KBM-7 (cell line): ENCODE data around the gene MYH7.
"Not testable (repeated sequence)": the region's sequence is repeated elsewhere in the genome, so short reads cannot be mapped to it uniquely, and the experiment has no call there.

ENCODE experiments used
- DNase-seq: peaks from one replicate; pipeline ENCODE4 v3.0.0-alpha.2; 2015
- in situ Hi-C: fragments of 300-500 bp; cut with MboI; formaldehyde crosslinking; loops from 2 replicates; pipeline ENCODE4 v1.14.3; 2020; ENCODE audit warnings: low sequenced_read_pairs, low pct_unique_long_range_greater_than_20kb, mixed read lengths

MYH7 gene

DNA sequence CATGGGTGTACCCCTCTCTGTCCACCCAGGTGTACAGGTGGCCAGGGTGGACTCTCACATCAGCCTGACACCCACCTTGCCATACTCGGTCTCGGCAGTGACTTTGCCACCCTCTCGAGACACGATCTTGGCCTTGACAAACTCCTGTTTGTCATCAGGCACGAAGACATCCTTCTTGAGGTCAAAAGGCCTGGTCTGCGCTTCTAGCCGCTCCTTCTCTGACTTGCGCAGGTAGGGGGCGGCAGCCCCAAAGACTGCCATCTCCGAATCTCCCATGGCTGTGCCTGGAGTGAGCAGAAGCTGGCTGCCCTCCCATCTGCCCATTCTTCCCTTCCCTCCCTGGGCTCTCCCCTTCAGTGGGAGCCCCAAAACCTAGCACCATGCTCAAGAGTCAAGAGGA lies 2.0 kb downstream of the MYH7 start:
- in situ Hi-C loops, result no loop called here
- DNase-seq, result no peak

DNA sequence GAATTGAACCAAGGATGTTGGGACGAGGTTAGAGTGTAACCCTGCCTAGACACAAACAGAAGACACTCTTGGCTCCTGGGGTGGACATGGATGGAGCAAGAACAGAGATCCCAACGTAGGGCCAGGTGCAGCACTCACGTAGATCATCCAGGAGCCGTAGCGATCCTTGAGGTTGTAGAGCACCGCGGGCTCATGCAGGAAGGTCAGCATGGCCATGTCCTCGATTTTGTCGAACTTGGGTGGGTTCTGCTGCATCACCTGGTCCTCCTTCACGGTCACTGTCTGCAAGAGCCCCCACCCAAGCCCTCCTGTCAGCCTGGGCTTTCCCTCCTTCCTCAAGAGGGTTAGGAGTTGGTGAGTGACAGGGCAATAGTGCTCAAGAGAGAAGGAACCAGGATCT lies 2.5 kb downstream of the MYH7 start:
- DNase-seq, result no peak
- in situ Hi-C loops, result no loop called here

DNA sequence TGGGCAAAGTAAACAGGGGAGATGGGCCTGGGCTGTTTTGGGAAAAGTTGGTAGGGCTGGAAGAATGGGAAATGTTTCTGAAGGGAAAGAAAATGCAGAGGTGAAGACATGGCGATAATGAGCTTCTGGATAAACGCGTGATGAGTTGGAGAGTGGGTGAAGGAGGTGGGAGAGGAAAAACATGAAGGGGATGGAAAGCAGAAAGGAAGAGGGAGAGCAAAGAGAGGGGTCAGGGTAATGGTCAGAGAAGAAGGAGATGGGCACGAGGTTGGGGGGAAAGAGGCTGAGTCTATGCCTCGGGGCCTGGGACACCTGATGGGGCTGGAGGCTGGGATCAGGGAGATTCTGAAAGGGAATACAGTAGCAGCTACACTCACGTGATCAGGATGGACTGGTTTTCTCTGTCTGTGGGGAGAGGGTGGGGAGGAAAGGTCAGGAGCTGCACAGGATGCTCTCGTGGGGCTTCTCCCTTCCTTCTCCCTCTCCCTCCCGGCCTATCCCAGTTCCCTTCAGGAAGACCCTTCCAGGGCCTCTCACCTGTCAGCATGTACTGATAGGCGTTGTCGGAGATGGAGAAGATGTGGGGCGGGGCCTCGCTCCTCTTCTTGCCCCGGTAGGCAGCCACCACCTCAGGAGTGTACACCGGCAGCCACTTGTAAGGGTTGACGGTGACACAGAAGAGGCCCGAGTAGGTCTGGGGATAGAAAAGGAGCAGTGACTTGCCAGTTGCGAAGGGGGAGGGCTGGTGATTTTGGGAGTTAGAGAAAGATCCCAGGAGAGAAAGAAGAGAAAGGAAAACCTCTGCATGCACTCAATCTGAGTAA lies 3.1 kb downstream of the MYH7 start:
- in situ Hi-C loops, result no loop called here
- no peak for DNase-seq

DNA sequence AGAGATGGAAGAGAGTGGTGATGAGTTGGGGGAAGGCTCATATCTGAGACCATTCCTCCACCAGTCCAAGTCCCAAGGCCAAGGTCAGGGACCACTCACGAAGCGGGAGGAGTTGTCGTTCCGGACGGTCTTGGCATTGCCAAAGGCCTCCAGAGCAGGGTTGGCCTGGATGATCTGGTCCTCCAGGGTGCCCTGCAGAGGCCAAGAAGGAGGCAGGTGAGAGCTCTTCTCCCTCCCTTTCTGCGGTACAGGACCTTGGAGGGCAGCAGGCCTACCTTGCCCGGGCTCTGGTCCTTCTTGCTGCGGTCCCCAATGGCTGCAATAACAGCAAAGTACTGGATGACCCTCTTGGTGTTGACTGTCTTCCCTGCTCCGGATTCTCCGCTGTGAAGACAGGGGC lies 4.0 kb downstream of the MYH7 start:
- in situ Hi-C loops, result no loop called here
- DNase-seq, result no peak

DNA sequence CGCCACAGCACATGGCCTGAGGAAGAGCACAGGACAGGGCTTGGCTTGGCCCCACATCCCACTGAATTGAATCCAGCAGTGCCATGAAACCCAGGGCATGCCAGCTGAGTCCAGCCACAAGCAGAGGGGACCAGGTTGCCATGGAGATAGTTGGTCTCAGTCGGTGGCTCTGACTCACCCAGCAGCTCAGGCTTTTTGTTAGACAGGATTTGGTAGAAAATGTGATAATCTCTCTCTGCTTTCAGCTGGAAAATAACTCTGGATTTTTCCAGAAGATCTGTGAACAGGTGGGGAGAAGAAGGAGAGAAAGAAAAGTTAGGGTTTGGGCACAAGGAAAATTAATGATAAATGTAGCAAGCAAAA lies 4.8 kb downstream of the MYH7 start:
- in situ Hi-C loops, result no loop called here
- DNase-seq, result no peak

DNA sequence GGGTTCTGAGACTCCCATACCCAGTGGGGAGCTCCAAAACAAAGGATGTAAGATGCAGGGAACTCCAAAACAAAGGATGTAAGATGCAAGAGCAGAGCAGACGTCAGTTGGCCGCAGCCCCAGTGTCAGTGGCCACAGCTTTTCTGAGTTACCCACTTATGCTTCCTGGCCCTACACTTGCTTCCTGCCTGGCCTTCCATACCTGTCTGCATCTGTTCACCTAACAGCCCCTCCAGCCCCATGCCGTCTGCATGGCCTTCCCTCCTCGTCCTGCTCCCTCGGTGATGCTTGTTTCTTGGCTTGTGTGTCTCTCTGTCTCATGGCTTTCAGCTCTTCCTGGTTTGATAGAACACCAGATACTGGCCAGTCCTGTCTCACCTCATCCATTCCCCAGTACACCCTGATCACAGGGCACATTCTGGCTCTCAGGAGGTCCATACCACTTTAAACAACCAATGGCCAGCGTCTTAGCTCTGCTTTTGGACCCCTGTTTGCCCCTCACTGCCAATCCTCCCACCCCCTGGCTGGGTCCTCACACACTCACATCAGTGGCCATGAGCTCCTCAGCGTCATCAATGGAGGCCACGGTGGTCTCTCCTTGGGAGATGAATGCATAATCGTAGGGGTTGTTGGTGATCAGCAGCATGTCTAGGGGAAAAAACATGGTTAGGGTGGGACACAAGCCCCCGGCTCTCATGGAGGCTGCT lies 5.3 kb downstream of the MYH7 start:
- DNase-seq, result no peak
- in situ Hi-C loops, result no loop called here

DNA sequence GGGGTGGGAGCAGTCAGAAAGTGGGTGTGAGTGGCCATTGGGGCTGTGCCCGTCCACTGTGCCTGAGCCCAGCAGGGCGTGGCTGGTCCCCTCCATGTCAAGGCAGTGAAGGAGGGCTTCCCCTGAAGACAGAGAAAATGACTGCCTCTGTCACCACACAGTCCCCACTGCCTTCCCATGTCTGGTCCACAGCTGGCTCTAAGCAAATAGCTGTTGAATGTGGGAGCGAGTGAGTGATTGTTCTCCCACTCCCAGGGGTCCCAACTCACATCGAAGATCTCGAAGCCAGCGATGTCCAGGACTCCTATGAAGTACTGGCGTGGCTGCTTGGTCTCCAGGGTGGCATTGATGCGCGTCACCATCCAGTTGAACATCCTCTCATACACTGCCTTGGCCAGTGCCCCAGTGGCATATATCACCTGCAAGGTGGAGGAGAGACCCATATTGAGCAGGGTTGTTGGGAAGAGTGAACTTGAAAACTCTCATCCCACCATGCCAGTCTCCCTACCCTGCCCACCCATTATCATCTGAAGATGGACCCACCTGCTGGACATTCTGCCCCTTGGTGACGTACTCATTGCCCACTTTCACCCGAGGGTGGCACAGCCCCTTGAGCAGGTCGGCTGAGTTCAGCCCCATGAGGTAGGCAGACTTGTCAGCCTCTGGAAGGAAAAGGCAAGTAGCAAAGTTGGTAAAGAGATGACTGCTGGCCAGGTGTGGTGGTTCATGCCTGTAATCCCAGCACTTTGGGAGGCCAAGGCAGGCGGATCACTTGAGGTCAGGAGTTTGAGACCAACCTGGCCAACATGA lies 6.6 kb downstream of the MYH7 start:
- in situ Hi-C loops, result no loop called here
- DNase-seq, result no peak

DNA sequence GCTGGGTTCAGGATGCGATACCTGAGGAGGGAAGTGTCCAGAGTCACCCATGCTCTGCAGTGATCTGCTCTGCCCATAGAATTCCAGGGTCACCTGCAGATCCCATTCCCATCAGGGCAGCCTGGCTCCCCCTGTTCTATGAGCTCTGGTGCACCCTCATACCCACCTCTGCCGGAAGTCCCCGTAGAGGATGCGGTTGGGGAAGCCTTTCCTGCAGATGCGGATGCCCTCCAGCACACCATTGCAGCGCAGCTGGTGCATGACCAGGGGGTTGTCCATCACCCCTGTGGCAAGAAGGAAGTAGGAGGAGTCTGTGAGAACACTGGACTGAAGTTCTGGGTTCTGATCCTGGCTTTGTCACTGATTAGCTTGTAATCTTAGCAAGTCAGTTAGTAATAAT lies 9.7 kb downstream of the MYH7 start:
- in situ Hi-C loops, result not testable (repeated sequence)

DNA sequence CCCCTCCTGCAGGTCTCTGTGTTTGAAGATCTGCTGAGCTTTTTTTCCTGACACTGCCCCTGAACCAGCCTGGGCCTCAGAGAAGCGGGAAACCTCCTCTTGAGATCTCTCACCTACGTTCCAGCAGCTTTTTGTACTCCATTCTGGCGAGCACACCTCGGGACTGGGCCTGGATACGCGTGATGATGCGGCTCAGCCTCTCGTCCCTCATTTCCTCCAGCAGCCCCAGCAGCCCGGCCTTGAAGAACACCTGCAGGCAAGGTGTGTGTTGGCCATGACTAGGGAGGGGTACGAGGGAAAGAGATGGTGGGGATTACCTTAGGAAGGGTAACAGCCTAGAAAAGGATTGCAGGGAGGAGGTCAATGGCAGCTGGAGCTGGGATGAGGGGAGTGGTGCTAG lies 10.3 kb downstream of the MYH7 start:
- in situ Hi-C loops, result no loop called here
- no peak for DNase-seq

More for the DNA sequence above, 9.7 kb downstream of the MYH7 start:
- not testable (repeated sequence) for DNase-seq

DNA sequence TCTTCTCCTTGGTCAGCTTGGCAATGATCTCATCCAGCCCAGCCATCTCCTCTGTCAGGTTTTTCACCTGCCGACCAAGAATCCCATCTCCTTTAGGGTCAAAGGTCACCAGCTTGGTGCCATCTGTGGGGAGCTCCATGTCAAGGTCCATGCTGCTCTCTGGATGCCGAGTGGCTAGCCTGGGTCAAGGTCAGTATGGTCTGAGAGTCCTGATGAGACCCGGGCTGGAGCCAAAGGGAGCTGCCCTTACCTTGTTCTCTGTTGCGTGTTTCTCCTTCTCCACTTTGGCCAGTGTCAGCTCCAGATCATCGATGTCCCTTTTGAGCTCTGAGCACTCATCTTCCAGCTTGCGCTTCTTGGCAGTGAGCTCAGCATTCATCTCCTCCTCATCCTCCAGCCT lies 11.8 kb downstream of the MYH7 start:
- no peak for DNase-seq
- in situ Hi-C loops, result no loop called here

DNA sequence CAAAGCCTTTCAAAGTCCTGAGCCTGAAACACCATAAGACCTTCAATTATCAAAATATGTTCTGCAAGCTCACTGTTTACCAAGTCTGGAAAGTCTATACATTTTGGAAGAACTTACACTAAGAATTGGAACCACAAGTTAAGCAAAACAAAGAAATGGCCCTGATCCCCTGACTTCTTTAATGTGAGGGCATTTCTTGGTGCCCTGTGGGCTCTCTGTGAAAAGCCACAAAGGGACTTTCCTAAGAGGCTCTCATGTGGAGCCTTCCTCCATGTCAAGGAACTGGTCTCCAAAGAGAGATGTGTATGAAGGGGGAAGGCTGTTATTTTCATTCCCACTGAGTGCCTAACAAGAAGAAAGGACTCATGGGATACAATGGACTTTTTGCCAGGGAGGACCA lies 13.9 kb downstream of the MYH7 start:
- no peak for DNase-seq
- in situ Hi-C loops, result no loop called here

DNA sequence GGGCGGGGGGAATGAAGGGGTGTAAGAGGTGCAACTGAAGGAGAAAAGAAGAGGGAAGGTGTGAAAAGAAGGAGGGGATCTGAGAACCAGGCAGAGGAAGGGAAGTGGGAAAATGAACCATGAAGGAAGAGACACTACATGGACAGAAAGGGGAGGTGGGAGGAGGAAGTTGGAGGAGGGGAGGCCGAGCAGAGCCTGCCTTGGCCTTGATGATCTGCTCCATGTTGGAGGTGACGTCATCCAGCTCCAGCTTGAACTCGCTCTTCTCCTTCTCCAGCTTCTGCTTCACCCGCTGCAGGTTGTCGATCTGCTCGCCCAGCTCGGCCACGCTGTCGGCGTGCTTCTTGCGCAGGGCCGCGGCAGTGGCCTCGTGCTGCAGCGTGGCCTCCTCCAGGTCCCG lies 15.8 kb downstream of the MYH7 start:
- DNase-seq, in situ Hi-C loops: not testable (repeated sequence)

DNA sequence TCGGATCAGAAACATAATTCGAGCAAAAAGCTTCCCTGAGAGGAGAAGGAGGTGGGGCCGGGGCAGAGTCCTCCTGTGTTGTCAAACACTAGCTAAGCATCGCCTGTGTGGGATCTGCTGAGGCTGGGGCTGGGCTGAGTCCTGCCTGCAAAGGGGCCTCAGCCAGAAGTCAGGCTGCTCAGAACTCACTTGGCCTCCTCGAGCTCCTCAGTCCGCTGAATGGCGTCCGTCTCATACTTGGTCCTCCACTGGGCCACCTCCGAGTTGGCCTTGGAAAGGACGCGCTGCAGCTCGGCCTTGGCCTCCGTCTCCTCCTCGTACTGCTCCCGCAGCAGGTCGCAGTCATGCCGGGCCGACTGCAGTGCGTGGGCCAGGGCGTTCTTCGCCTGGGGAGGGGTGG lies 17.4 kb downstream of the MYH7 start:
- no peak for DNase-seq
- in situ Hi-C loops, result no loop called here

DNA sequence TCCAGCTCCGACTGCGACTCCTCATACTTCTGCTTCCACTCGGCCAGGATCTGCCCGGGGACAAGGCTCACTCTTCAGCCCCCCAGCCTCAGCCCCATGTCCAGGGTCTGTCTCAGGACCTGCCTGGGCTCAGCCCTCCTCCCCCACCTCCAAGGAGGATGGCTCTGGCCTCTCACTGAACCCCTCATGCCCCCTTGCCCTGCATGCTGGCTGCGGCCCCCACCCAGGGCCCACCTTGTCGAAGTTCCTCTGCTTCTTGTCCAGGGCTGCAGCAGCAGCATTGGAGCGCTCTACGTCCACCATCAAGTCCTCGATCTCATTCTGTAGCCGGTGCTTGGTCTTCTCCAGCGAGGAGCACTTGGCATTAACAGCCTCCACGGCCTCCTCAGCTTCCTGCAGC lies 18.2 kb downstream of the MYH7 start:
- DNase-seq, in situ Hi-C loops: not testable (repeated sequence)

DNA sequence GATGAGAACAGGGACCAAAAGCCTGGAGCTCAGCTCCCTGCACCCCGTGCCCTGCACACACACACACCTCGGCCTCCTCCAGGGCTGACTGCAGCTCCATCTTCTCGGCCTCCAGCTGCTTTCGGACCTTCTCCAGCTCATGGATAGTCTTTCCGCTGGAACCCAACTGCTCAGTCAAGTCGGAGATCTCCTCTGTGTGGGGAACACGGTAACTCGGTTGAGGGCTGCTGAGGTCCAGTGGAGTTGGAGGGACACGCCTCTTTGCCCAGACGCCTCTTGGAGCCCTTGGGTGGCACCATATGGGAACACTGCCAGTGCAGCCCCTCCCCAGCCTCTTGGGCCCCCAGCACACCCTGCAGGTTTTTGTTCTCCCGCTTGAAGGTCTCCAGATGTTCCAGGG lies 18.7 kb downstream of the MYH7 start:
- DNase-seq, result no peak
- in situ Hi-C loops, result no loop called here

DNA sequence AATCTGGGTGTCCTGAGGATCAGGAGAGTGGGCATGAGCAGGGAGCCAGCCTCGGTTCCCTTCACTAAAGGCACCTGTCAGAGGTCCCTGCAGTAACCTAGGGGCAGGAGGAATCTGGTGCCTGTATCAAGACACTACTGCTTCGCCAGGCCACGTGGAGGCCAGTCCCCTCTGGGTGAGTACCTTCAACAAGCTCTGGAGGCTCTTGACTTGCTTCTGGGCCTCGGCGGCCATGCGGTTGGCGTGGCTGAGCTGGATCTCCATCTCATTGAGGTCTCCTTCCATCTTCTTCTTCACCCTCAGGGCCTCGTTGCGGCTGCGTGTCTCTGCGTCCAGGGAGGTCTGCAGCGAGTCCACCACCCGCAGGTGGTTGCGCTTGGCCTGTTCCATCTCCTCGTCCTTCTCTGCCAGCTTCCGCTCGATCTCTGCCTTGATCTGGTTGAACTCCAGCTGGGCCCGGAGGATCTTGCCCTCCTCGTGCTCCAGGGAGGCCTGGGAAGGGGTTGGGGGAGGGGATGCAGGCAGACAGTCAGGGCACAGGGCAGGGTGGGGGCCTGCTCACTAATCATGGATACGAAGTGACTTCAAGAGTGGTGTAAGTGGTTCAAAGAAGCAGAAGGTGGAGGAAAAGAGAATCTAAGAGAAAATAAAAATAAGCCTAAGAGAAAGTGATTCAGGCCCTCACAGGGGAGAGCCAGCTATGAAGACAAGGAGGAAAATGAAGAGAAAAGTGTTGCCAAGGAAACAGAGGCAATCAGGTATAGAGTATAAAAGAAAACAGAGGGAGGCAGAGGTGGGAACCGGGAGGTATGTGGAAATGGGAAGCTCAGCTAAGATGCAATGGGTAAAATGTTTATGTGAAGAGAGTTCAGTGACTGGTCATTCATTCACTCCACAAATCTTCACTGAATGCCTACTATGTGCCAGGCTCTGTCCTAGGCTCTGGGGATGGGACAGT lies 19.4 kb downstream of the MYH7 start:
- DNase-seq, result no peak
- in situ Hi-C loops, result no loop called here

DNA sequence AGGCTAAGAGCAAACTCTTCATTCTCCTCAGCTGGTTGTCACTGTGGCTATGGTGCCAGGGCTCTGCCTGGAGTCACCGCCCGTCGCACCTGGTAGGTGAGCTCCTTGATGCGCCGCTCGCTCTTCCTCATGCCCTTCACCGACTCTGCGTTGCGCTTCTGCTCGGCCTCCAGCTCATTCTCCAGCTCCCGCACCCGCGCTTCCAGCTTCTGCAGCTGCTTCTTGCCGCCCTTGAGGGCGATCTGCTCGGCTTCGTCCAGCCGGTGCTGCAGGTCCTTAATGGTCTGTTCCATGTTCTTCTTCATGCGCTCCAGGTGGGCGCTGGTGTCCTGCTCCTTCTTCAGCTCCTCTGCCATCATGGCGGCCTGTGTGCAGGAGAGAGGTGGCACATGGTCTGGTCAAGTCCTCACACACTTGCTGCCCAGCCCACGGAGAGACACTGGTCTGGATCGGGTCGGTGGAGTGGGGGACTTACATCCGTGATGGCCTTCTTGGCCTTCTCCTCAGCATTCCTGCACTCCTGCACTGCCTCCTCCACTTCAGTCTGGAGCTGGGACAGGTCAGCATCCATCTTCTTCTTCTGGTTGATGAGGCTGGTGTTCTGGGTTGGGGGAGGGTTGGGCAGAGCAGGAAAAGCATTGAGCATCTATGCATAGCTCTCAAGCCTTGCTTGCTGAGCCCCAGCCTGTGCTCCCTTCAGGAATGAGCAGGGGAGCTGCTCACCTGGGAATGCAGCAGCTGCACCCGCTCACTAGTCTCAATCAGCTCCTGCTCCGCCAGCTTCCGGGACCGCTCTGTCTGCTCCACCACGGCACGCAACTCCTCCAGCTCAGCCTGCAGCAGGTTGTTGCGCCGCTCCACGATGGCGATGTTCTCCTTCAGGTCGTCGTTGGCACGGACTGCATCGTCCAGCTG lies 20.3 kb downstream of the MYH7 start:
- in situ Hi-C loops, result no loop called here

DNA sequence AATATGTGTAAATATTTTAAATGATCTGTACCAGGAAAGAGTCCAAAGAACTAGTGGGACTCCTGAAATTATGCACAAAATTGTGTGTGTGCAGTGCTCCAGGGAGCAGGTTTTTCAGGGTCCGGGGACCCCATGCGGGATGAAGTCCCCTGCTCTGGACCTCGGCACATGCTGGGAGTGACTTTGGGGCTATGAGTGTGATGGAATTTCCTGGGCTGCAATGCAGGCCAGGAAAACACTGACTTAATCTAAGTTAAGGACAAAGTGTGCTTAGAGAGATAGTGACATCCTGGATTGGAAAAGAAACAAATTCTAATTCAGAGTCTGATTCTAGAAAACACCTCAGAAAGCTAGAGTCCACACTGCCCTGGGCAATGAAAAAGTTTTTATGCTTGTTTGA lies 21.2 kb downstream of the MYH7 start:
- no peak for DNase-seq
- in situ Hi-C loops, result no loop called here

More for the DNA sequence above, 20.3 kb downstream of the MYH7 start:
- DNase-seq, result no peak
